ENCODE results near the gene CLCNKB. TPM values are rescaled to one million over a fixed set of nuclear protein-coding genes. Genes with fewer than 3 reads are reported as not detected.

CLCNKB gene
- total RNA-seq, 1 experiment from 2014 or later, result not detected

DNA sequence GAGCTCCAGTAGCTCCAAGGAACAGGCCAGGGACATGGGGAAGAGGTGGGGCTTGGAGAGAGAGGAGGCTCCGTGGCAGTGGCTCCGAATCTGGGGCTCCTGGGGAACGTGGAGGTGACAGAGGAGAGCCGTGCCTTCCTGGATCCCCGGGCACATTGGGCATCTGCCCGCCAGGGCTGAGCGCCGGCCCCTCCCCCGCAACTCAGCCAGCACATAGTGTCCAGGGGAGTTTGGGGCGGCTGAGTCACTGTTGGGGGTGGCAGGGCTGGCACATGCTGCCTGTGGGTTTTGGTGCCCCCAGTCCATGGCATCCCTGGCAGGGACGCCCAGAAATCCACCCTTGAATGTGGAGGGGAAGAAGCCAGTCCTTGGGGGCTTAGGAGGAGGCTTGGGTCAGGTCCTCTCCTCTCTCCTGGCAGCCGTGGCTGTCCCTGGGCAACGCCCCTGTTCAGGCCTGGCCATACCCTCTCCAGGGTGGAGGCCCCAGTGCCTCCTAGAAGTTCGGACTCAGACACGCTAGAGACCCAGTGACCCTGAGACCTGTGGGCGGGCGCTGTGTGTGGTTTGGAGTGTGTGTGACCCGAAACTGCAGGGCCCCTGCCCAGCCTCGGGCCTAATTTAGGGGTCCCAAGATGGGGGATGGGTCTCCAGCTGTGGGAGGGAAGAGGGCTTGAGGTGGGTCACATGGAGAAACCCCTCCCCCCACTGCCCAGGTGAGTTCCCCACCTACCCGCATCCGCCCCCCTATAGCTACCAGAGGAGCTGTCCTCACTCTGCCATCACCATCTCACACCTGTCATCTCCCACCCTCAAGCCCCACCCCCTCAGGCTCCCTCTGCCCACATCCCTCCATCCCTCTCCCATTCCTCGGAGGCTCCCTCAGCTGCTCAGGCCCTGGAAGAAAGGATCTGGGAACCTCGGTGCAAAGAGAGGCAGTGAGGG lies 27.4 kb upstream of the CLCNKB start:
- DNase-seq (no peak), ATAC-seq (no peak)
- intact Hi-C loops (cut with micrococcal nuclease), result no loop called here
- H3K4me2 ChIP-seq (ENCODE audit: low read length), result no peak overlapping the region
- no peaks in the 10 kb centered on the region for H3K36me3 ChIP-seq (ENCODE audit: low read depth, low read length)
- CTCF ChIA-PET, result interaction anchor here (0.5 to 0.6 kb wide), 2 partner anchors 42 to 200 kb away, joined by 3 to 4 read pairs; no protein-coding TSS in a partner anchor
- no peaks in the 10 kb centered on the region for H3K27me3 ChIP-seq (ENCODE audit: low read length)
- peaks cover 6% of the 10 kb centered on the region for H3K4me1 ChIP-seq (ENCODE audit: insufficient read depth, low read length)
- no peak overlapping the region for H3K9ac ChIP-seq (ENCODE audit: low read length)
- POLR2A ChIA-PET (ENCODE audit: unreplicated experiment), result no interaction called here
- BruUV-seq (replicated peaks), result no TSS peak
- no peak overlapping the region for H2AFZ ChIP-seq (ENCODE audit: low read length)
- H3K79me2 ChIP-seq (ENCODE audit: low read length), result no peaks in the 10 kb centered on the region
- no peaks in the 10 kb centered on the region for H3F3A ChIP-seq (ENCODE audit: low read length, unreplicated experiment)
- no peak for TF ChIP-seq EZH2 (IDR thresholded peaks at IDR 0.05; ENCODE audit: low read length, unreplicated experiment)
- TF ChIP-seq EZH2phosphoT487 (IDR thresholded peaks at IDR 0.05; ENCODE audit: borderline replicate concordance, low read length), result no peak
- TF ChIP-seq, protein P1, sequence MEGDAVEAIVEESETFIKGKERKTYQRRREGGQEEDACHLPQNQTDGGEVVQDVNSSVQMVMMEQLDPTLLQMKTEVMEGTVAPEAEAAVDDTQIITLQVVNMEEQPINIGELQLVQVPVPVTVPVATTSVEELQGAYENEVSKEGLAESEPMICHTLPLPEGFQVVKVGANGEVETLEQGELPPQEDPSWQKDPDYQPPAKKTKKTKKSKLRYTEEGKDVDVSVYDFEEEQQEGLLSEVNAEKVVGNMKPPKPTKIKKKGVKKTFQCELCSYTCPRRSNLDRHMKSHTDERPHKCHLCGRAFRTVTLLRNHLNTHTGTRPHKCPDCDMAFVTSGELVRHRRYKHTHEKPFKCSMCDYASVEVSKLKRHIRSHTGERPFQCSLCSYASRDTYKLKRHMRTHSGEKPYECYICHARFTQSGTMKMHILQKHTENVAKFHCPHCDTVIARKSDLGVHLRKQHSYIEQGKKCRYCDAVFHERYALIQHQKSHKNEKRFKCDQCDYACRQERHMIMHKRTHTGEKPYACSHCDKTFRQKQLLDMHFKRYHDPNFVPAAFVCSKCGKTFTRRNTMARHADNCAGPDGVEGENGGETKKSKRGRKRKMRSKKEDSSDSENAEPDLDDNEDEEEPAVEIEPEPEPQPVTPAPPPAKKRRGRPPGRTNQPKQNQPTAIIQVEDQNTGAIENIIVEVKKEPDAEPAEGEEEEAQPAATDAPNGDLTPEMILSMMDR (conservative IDR thresholded peaks at IDR 0.05; ENCODE audit: low read depth, low read length), result no peak
- no peak overlapping the region for H3K4me3 ChIP-seq (ENCODE audit: low read length)
- H4K20me1 ChIP-seq (ENCODE audit: low read length), result no peaks in the 10 kb centered on the region
- no peaks in the 10 kb centered on the region for H3K9me2 ChIP-seq (replicated peaks; ENCODE audit: low read length)
- no peaks in the 10 kb centered on the region for H3K9me3 ChIP-seq (ENCODE audit: low read length)
- no peak overlapping the region for H3K27ac ChIP-seq (ENCODE audit: low read length)

DNA sequence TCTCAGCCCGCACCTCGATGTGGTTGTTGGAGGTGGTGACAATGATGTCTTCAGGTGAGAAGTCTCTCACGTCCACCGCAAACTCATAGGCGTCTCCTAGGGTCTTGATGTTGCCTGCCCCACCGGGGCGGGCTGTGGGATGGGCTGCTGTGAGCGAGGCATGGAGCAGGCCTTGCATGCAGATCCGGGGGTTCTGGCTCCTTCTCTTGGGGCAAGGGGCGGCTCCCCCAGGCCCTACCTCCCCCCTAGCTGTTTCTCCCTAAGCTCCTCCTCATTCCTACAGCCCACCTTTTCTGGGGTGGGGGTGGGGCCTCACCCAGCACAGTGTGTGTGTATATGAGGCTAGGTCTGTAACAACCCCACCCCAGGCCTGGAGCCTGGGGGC lies 26.5 kb upstream of the CLCNKB start:
- H3K4me3 ChIP-seq (ENCODE audit: low read length), result no peak overlapping the region
- TF ChIP-seq EZH2 (IDR thresholded peaks at IDR 0.05; ENCODE audit: low read length, unreplicated experiment) (no peak), EZH2phosphoT487 (IDR thresholded peaks at IDR 0.05; ENCODE audit: borderline replicate concordance, low read length) (no peak)
- TF ChIP-seq, protein P1 (conservative IDR thresholded peaks at IDR 0.05; ENCODE audit: low read depth, low read length), result no peak
- peaks cover 6% of the 10 kb centered on the region for H3K4me1 ChIP-seq (ENCODE audit: insufficient read depth, low read length)
- no peak for ATAC-seq
- no peaks in the 10 kb centered on the region for H3K36me3 ChIP-seq (ENCODE audit: low read depth, low read length)
- DNase-seq, result no peak
- H3K27me3 ChIP-seq (ENCODE audit: low read length), result no peaks in the 10 kb centered on the region
- no peak overlapping the region for H3K4me2 ChIP-seq (ENCODE audit: low read length)
- no peaks in the 10 kb centered on the region for H3K9me3 ChIP-seq (ENCODE audit: low read length)
- intact Hi-C loops (cut with micrococcal nuclease), result no loop called here
- H3K79me2 ChIP-seq (ENCODE audit: low read length), result no peaks in the 10 kb centered on the region
- POLR2A ChIA-PET (ENCODE audit: unreplicated experiment), result no interaction called here
- CTCF ChIA-PET, result interaction anchor here (0.6 kb wide), 1 partner anchor 41 kb away, joined by 3 read pairs; no protein-coding TSS in a partner anchor
- no peaks in the 10 kb centered on the region for H4K20me1 ChIP-seq (ENCODE audit: low read length)
- no peak overlapping the region for H2AFZ ChIP-seq (ENCODE audit: low read length)
- H3K27ac ChIP-seq (ENCODE audit: low read length), result no peak overlapping the region
- no peak overlapping the region for H3K9ac ChIP-seq (ENCODE audit: low read length)
- no TSS peak for BruUV-seq (replicated peaks)
- H3K9me2 ChIP-seq (replicated peaks; ENCODE audit: low read length), result no peaks in the 10 kb centered on the region
- H3F3A ChIP-seq (ENCODE audit: low read length, unreplicated experiment), result no peaks in the 10 kb centered on the region
